Mononuclear cell (primary cell): ENCODE data around the gene C17orf107. TPM values are rescaled to one million over a fixed set of nuclear protein-coding genes. Genes with fewer than 3 reads are reported as not detected.

ENCODE experiments used
- H3K27me3 ChIP-seq: 2 replicates; pipeline ENCODE4 v1.6.0; 2011; ENCODE audit warnings: low read length, control low read depth; ENCODE audit not compliant: insufficient read depth
- H3K4me1 ChIP-seq: 2 replicates; pipeline ENCODE4 v1.5.1; 2011; ENCODE audit warnings: mild to moderate bottlenecking, low read length, control low read depth; ENCODE audit not compliant: insufficient read depth
- H3K4me3 ChIP-seq: 2 replicates; pipeline ENCODE4 v1.5.1; 2011; ENCODE audit warnings: mild to moderate bottlenecking, low read length, moderate library complexity
- H3K9me3 ChIP-seq: 2 replicates; pipeline ENCODE4 v1.5.1; 2011; ENCODE audit warnings: low read depth, mild to moderate bottlenecking, control low read depth, low read length
- total RNA-seq: library from RNA; depleted of rRNA; stranded (reverse); fragments of >200 nt; gene quantifications from one replicate; pipeline ENCODE4 v1.2.3, GENCODE V29; 2012

The C17orf107 gene
- total RNA-seq, 1 donor, result 26.4 TPM

DNA sequence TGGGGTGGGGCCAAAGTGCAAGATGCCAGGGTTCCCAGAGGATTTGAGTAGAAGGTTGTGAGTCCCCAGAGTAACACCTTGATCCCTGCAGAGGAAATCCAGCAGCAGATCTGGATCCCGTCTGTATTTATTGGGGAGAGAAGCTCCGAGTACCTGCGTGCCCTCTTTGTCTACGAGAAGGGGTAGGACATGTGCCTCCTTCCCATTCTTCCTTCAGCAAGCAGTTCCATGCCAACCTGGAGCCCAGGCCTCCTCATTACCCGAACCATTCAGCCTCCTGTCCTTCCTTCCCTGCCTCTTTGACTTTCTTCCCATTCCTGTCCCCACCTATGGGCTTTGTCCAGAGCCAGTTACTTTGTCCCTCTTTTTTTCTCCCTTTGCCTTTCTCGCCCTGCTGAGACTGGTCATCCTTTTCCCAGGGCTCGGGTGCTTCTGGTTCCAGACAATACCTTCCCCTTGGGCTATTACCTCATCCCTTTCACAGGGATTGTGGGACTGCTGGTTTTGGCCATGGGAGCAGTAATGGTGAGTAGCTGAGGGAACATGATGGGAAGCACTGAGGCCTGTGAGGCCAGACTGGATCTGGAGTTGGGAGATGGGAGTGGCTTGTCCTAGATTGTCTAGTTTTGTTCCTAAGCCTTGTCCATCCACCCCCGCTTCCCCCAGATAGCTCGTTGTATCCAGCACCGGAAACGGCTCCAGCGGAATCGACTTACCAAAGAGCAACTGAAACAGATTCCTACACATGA is 43.6 kb downstream of the C17orf107 start:
- Histone ChIP-seq H3K27me3 (no peaks in the 10 kb centered on the region), H3K9me3 (no peaks in the 10 kb centered on the region), H3K4me1 (peaks cover 79% of the 10 kb centered on the region), H3K4me3 (no peak overlapping the region)

GRCh38 chr17:4944163-4944553 is 44.8 kb downstream of the C17orf107 start:
- H3K27me3 ChIP-seq, result no peaks in the 10 kb centered on the region
- no peaks in the 10 kb centered on the region for H3K9me3 ChIP-seq
- H3K4me1 ChIP-seq, result peaks cover 67% of the 10 kb centered on the region
- H3K4me3 ChIP-seq, result peak overlapping the region; percentile 99

DNA sequence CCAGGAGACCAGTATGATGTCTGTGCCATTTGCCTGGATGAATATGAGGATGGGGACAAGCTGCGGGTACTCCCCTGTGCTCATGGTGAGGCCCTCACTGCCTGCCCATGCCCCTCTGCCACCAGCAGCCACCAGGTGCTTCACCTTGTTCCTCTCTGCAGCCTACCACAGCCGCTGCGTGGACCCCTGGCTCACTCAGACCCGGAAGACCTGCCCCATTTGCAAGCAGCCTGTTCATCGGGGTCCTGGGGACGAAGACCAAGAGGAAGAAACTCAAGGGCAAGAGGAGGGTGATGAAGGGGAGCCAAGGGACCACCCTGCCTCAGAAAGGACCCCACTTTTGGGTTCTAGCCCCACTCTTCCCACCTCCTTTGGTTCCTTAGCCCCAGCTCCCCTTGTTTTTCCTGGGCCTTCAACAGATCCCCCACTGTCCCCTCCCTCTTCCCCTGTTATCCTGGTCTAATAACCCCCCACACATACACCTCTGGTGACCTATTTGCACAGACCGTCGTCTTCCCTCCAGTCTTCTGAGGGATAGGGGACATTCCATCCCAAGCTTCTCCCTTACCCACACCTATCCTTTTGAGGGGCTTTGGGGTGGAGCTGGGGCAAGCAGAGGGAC is 45.3 kb downstream of the C17orf107 start:
- H3K4me1 ChIP-seq, result peaks cover 63% of the 10 kb centered on the region
- peak overlapping the region; percentile 99 for H3K4me3 ChIP-seq
- no peaks in the 10 kb centered on the region for H3K9me3 ChIP-seq
- no peaks in the 10 kb centered on the region for H3K27me3 ChIP-seq

DNA sequence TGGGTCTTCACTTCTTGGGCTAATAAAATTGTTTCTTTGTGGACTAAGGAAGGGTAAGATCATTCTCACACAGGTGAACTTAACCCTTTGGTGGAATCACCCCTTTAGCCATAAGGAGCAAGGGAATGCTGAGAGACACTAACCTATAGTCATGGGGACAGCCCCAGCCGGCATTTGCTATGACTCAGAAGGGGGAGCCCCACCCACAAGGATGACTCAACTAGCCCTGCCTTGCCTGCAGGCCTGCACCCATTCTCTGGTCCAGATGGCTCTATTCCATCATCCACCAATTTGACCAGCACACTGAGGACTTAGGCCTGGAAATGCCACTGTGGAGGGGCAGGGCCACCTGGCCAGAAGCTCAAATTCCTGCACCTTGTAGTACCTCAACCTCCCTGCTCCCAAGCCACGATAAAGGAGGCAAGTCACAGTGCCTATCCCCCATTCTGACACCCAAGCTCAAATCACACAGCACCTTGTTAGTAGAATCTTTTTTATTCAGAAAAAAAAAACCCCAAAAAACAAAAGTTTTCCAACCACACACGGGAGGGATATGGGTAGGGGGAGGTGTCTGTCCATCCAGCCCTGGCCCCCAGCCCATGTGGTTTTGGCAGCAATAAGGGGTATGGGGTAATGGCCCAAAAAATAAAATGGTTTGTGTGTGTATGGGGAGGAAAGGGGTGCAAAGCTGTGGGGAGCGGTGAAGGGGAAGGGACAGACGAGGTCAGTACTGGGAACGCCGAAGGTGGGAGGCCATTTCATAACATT is 46.0 kb downstream of the C17orf107 start:
- Histone ChIP-seq H3K9me3 (no peaks in the 10 kb centered on the region), H3K27me3 (no peaks in the 10 kb centered on the region), H3K4me3 (peak overlapping the region; percentile 99), H3K4me1 (peaks cover 67% of the 10 kb centered on the region)

DNA sequence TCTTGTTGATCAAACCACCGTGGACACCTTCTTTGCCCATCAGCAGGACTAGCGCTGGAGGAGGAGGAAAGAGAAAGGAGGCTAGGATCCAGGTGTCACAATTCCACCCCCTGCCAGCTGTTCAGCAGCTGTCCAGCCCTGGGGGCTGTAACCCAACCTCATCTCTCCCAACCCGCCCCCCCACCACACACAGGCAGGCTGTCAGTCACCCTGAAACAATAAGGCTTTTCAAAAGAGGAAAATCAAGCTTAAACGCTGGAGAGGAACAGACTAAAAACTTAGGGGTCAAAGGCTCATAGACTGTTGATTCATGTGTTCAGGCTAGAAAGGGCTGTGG is 46.6 kb downstream of the C17orf107 start:
- H3K4me1 ChIP-seq, result peaks cover 72% of the 10 kb centered on the region
- no peaks in the 10 kb centered on the region for H3K9me3 ChIP-seq
- H3K4me3 ChIP-seq, result peak overlapping the region; percentile 99
- no peaks in the 10 kb centered on the region for H3K27me3 ChIP-seq

DNA sequence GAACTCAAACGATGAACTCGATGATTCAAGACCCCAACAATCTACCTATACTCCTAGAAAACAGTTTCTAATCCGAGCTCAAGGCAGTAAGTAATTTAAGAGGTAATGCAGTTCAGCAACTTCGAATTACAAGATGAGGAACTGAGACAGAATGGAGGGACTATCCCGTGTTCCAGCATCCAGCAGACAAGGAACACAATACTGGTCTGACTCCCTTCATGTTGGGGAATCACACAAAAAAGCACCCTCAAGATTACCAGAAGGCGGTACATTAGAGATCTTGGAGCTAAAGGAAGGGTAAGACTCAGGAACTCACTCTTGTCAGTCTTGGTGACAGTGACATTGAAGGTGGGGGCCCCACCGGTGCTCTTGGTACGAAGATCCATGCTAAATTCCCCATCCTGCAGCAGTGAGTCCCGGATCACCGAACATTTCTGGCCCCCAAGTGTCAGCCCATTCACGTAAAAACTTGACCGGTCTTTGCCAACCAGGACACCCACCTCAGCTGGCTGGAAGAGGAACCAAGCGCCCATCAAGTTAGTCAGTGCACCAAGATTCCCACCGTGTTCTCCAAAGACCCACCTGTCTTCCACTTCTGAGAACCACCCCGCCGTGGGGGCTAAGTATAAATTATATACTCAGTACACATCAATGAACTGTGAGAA is 47.1 kb downstream of the C17orf107 start:
- Histone ChIP-seq H3K4me3 (peak overlapping the region; percentile 99), H3K9me3 (no peaks in the 10 kb centered on the region), H3K4me1 (peaks cover 72% of the 10 kb centered on the region), H3K27me3 (no peaks in the 10 kb centered on the region)

GRCh38 chr17:4947010-4947410 is 47.7 kb downstream of the C17orf107 start:
- no peaks in the 10 kb centered on the region for H3K27me3 ChIP-seq
- H3K9me3 ChIP-seq, result no peaks in the 10 kb centered on the region
- H3K4me3 ChIP-seq, result peak overlapping the region; percentile 99
- peaks cover 69% of the 10 kb centered on the region for H3K4me1 ChIP-seq

DNA sequence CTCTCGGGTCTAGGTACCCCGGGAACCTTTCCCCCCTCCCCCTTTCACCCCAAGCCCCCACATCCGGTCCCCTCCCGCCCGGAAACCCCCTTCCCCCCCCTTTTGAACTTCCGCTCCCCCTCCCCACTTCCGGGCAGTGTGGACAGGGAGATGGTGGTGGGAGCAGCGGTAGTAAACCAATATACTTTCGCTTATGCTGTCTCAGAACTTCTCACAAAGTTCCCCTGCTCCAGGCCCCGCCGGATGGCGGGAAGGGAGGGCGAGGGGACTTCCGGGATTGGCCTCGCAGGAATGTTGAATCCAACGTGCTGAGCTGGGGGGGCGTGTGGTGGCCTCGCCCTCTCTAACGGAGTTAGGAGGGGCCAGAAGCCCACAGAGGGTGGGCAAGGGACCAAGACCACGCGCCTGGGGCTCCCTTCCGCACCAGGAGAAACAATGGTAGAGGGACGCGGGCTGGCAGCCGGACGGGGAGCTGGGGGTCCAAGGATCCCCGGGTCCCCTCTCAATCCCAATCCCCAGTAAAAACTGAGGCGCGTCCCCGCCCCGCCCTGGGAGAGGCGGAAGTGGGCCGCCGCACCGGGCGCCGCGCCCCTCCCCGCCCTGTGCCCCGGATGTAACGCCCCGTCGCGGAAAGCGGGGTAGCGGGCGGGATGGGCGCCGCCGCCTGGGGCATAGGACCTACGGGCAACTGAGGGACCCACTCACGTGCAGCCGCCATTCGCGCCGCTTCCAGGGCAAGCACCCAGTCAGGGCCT is 48.3 kb downstream of the C17orf107 start:
- Histone ChIP-seq H3K4me3 (peak overlapping the region; percentile 99), H3K4me1 (peaks cover 63% of the 10 kb centered on the region), H3K9me3 (no peaks in the 10 kb centered on the region), H3K27me3 (no peaks in the 10 kb centered on the region)

DNA sequence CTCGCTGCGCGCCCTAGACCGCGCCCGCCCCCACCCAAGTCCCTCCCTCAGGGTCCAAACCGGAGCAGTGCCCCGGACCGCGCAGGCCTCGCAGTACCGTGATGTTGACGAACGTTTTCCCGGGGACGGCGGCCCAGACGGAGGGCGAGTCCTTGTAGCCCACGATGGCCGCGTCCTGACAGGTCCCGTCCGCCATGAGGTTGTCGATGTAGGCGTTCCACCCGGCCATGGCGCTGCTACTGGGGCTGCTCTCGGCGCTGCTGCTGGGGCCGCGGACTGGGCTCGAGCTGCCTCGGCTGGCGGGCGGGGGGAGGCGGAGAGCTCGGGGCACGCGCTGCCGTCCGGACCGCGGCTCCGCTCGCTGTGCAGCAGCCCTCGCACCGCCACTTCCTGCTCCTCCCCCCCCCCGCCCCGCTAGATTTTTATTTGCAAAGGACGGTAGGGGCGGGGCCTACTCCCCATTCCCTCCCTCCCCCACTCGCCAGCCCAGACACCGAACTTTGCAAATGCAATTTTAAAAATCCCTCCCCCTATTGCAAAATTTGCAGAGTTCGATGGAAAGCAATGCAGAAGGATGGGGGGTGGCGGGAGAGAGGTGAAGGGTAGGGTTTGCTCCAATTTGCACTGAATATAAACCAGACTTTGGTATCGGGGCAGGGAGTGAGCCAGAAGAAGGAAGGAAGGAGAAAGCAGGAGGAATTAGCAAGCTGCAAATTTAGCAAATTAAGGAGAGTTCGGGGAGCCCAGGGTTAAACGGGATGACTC is 49.0 kb downstream of the C17orf107 start, which contains the start of gene PFN1:
Gene PFN1 (minus strand): TSS at position 365 of the 765 bp plus-strand sequence. CDS start 136 bp downstream, at position 229.
- Histone ChIP-seq H3K27me3 (no peaks in the 10 kb centered on the region), H3K4me3 (peak within 1 kb of the TSS; percentile 99), H3K4me1 (peaks cover 56% of the 10 kb centered on the region), H3K9me3 (no peaks in the 10 kb centered on the region)

- no peaks in the 10 kb centered on the region for H3K27me3 ChIP-seq
- H3K4me3 ChIP-seq, result peak overlapping the region; percentile 99
- no peaks in the 10 kb centered on the region for H3K9me3 ChIP-seq
- H3K4me1 ChIP-seq, result peaks cover 50% of the 10 kb centered on the region
Observed at GRCh38 chr17:4948931-4949320, 49.6 kb downstream of the C17orf107 start.

DNA sequence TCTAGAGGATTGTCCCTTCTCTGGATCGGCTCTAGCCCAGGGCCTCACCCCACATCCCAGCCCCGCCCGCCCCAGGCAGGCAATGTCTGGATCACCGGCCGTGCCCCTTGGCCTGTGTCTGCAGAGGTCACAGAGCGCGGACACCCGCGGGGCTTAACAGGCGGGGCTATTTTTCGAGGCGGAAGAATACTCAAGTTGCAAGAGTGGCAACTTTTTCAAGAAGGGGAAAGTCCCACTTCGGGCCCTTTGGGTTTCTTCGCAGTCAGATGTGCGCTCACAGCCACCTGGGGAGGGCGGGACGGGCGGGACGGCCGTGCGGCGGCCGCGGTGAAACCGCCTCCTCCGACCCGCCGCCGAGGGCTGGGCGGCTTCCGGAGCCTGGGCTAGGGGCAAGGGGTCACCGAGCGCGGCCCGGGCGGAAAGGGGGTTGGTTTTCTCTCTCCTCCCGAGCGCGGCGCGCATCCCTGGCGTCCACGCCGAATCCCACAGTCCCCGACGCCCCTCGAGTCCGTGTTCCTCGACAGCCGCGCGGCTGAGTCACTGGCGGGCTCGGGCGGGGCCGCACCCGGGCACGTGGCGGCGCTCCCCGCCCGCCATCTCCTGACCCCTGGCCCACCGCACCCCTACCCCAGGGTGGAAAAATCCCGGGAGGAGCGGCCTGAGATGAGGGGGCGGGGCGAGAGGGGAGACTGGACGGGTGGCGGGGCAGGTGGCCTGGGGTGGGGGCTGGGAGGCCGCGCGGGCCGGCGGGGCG is 50.2 kb downstream of the C17orf107 start:
- H3K4me3 ChIP-seq, result peak overlapping the region; percentile 99
- no peaks in the 10 kb centered on the region for H3K9me3 ChIP-seq
- H3K27me3 ChIP-seq, result no peaks in the 10 kb centered on the region
- H3K4me1 ChIP-seq, result peaks cover 44% of the 10 kb centered on the region

DNA sequence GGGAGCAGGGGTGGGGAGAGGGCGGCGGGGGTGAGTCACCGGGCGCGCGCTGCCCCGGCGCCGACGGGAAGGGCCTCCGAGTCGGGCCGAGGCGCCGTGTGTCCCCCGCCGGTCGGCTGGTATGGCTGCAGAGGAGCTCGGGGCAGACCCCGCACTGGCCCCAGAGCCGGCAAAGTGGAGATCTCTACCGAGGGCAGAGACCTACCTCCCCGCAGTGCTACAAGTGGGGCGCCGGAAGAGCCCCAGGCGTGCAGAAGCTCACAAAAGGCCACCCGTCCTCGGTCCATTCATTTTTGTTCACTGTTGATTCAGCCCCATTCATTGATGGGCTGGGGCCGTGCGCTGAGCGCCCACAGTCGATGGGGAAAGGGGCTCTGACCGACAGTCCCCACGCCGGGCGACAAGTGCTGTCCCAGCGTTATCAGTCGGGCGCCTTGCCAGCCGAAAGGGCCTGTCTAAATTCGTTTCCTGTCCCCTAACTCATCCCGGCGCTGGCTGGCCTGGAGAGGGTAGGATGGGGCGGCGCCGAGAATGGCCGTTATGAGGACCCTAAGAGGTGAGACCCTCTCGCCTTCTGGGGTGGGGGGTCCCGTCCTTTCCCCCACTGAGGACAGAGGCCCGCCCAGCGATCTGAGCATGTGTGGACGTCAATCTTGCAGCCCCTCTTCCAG is 50.9 kb downstream of the C17orf107 start:
- peaks cover 37% of the 10 kb centered on the region for H3K4me1 ChIP-seq
- H3K9me3 ChIP-seq, result no peaks in the 10 kb centered on the region
- H3K27me3 ChIP-seq, result no peaks in the 10 kb centered on the region
- peak overlapping the region; percentile 40 for H3K4me3 ChIP-seq

GRCh38 chr17:4950746-4951204 is 51.4 kb downstream of the C17orf107 start, which contains the start of gene ENO3:
Gene ENO3 (plus strand): TSS chr17:4951119. CDS start chr17:4951830, 711 bp downstream.
- Histone ChIP-seq H3K4me1 (peaks cover 31% of the 10 kb centered on the region), H3K9me3 (no peaks in the 10 kb centered on the region), H3K4me3 (peak within 1 kb of the TSS; percentile 40), H3K27me3 (no peaks in the 10 kb centered on the region)
